HT-29 (cell line): ENCODE results near the gene PTPRU. TPM values are rescaled to one million over a fixed set of nuclear protein-coding genes. Genes with fewer than 3 reads are reported as not detected.

Experiments
- DNase-seq: peaks from one replicate; pipeline ENCODE4 v3.0.0-alpha.2; 2015; ENCODE audit warnings: low spot score
- total RNA-seq: library from RNA; depleted of rRNA; stranded (reverse); fragments of >200 nt; shearing (Covaris generic); gene quantifications from 2 replicates; pipeline ENCODE4 v1.2.3, GENCODE V29; 2014

Gene PTPRU
- total RNA-seq, 1 experiment from 2014 or later: 0.03 TPM

GRCh38 chr1:29266912-29267311 is 30.6 kb downstream of the PTPRU start:
- DNase-seq: no peak

- no peak for DNase-seq
Observed at GRCh38 chr1:29267321-29268070, 31.2 kb downstream of the PTPRU start.

DNA sequence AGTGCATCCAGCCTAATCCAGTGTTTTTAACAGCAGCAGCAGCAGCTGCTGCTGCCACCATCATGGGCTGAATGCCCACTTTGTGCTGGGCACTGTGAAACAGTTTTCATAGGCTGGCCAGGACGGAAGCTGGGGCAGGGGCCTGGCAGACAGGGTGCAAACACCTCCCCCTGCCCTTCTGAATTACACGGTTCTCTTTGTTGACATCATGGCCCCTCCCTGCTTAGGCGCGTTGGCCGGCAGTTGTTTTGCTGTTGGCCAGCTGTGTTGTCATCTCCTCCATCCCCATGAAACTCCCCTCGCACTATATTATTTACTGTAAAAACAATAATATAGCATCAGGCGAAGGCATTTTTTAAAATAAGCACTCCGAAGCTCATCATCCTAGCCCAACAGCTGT is 33.1 kb downstream of the PTPRU start:
- DNase-seq: no peak

DNA sequence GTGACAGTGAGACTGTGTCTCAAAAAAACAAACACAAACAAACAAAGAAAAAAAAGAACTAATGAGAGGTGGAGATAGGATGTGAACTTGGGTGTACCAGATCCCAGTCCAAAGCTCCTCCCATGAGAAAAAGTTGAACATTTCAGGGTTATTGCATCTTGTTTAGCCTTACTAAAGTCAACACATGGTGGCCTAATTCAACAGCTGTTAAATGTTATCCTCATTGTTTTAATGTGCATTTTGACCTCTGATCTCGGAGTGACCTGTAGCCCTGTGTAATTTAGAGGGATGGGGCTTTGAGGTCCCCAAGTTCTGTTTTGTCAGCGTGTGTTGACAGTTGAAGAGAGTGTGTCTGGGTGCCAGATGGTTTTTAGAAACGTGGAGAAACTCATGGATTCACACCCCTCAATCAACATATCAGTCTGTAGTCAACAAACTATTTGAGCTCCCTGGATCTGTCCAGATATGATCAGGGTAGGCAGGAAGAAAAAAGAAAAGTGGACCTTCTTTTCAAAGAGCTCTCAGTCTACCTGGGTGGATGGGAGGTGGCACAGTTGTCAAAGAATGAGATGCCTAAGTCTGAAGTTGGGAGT is 34.7 kb downstream of the PTPRU start:
- DNase-seq: no peak

DNA sequence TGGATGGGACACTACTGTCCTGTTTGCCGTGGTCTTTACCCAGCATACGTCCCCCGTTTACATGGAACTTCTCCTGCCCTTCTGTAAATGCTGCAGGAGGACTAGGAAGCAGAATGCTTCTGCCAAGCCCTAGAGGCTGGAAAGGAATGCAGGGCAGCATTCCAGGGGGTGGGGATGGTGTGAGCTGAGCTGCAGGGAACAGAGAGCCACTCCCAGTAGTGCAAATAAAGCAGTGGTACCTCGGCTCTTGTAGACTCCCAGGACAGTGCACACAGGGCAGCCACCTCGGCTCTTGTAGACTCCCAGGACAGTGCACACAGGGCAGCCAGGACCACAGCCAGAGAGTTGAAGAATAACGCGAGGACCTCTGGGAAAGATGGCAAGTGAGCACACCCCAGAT is 35.4 kb downstream of the PTPRU start:
- peak; percentile 54 for DNase-seq

- DNase-seq: no peak
Observed at GRCh38 chr1:29272147-29272907, 36.0 kb downstream of the PTPRU start.

GRCh38 chr1:29275435-29275834 is 39.1 kb downstream of the PTPRU start:
- no peak for DNase-seq

- no peak for DNase-seq
Observed at GRCh38 chr1:29278124-29278523, 41.8 kb downstream of the PTPRU start.

DNA sequence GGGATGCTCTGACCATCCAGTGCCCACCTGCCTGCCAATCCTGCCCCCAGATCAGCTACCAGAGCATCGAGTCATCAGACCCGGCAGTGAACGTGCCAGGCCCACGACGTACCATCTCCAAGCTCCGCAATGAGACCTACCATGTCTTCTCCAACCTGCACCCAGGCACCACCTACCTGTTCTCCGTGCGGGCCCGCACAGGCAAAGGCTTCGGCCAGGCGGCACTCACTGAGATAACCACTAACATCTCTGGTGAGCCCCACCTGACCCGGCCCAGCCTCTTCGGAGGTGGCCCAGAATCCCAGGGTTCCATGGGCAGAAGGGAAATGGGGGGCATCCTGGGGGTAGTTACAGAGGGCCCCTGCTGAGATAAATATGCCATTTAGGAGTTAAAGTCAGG is 43.1 kb downstream of the PTPRU start:
- no peak for DNase-seq

GRCh38 chr1:29279951-29280391 is 43.6 kb downstream of the PTPRU start:
- no peak for DNase-seq

DNA sequence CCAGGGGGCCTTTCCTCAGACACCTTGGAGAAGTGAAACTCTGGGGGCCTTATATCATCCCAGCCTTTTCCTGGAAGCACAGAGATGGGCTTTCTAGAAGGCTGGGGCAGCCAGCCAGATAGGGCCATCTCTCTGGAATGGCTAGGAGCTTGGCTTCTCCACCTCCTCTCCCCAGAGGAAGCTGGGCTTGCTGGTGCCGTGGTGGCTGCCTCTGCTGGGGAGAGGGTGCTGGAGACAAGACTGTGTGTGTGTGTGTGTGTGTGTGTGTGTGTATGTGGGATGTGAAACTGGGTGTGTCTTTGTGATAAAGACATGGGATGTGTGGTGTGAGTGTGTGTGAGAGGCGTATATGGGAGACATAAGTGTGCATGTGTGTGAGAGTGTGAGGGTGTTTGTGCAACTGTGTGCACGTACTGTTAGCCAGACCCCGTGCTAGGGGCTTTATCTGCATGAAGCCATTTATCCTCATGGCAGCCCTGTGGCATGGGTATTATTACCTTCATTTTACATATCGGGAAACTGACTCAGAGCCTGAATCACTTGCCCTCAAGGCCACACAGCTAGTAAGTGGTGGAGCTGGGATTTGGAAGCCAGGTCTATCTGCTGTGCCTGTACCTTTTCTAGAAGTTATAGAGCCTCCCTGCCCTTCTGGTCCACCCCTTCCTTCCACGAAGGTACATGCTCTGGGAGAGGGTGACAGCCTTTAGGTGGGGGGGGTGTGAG is 44.2 kb downstream of the PTPRU start:
- DNase-seq: no peak

DNA sequence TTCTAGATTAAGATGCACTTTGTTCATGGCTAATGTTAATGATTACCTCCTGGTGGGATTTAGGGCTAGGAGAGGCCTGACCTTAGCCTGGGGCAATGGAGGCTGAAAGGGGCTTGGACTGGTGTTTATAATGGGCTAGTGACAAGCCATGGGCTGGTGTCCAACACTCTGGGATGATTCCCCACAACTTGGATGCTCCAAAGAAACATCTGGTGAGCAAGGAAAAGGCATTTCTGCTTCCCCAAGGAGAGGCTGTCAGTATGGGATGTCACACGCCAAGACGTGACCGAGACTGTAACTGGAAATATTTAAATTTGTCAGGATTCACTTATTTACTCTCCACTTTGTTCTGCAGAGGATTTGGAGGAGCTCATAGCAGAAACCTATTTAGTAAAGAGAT is 45.2 kb downstream of the PTPRU start:
- no peak for DNase-seq

DNA sequence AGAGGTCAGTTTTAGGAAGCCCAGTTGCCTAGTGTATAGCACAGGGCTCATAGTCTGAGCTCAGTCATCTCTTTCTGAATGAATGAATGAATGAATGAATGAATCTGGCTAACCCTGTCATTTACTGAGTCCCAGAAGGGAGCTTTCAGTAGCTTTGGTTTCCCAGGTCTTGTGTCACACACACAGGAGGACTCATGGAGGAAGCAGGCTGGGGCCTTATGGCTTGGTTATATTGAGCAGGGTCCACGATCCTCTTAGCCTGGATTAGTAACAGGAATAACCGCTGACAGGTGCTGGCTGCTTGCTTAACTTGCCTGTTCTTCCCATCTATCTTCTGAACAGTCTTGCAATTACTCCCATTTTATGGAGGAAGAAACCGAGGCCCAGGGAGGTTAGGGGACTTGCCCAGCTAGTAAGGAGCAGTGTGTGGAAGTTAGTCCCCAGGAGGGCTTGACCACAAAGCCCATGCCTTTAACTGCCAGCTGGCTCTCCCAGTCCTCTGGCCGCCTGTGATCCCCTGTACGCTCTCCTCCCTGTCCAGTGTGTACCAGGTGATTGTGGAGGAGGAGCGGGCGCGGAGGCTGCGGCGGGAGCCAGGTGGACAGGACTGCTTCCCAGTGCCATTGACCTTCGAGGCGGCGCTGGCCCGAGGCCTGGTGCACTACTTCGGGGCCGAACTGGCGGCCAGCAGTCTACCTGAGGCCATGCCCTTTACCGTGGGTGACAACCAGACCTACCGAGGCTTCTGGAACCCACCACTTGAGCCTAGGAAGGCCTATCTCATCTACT is 46.0 kb downstream of the PTPRU start:
- DNase-seq: no peak

- DNase-seq: peak; percentile 59
Observed at GRCh38 chr1:29282924-29283803, 46.8 kb downstream of the PTPRU start.

DNA sequence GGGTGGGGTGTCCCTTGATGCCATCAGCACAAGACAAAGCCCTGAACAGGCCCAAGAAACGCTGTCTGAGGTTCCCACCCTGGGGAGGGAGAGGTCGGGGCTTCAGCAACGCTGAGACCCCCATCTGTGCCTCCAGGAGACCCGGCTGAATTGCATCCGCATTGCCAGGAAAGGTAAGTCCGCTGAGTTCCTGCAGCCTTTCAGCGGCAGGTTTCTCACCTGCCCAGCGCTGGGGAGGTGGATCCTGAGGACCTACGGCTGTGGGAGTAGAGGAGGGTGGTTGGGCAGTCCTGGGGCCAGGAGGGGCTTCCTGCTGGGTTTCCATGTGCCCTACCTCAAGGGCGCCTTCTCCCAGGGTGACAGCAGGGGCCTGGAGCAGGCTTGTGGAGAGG is 47.5 kb downstream of the PTPRU start:
- DNase-seq: no peak

DNA sequence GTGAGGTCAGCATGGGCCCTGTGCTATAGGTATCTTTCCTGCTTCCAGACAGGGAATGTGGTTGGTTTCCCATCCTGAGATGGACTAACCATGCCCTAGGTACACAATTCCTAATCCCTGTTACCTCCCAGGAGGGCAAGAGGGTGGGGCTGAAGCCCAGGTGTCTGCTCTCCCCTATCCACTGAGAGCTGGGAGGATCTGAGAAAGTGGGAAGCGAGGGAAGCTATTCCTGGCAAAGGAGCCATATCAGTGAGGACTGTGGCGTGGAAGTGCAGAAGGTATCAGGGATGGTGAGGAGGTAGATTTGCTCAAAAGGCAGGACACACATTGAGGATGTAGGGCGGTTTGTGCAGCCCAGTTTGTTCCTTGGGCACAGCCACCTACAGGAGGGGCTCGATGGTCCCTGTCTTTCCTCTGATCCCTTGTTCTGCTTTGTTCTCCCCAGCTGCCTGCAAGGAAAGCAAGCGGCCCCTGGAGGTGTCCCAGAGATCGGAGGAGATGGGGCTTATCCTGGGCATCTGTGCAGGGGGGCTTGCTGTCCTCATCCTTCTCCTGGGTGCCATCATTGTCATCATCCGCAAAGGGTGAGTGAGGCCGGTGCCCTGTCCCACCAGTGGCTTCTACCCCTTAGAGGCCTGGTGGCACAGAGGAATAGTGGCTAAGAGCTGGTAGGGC is 48.1 kb downstream of the PTPRU start:
- DNase-seq: no peak

GRCh38 chr1:29284961-29285560 is 48.7 kb downstream of the PTPRU start:
- DNase-seq: no peak

DNA sequence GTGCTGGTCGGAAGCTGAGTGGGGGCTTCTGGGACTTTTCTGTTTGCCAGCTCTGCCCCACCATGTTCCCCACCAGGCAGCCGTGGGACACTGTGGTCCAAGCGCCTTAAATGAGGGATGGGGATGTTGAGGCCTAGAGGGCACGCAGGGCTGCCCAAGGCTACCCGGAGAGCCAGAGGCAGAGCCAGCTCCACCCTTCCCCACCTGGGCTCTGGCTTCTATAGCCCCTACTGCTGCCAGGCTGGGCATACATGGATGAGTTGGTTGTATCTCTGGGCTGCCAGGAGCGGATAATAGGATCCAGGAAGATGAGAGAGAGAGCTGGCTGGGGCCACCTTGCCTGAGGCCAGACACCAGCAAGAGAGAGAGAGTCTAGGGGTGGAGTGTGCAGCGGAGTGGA is 49.4 kb downstream of the PTPRU start:
- no peak for DNase-seq

DNA sequence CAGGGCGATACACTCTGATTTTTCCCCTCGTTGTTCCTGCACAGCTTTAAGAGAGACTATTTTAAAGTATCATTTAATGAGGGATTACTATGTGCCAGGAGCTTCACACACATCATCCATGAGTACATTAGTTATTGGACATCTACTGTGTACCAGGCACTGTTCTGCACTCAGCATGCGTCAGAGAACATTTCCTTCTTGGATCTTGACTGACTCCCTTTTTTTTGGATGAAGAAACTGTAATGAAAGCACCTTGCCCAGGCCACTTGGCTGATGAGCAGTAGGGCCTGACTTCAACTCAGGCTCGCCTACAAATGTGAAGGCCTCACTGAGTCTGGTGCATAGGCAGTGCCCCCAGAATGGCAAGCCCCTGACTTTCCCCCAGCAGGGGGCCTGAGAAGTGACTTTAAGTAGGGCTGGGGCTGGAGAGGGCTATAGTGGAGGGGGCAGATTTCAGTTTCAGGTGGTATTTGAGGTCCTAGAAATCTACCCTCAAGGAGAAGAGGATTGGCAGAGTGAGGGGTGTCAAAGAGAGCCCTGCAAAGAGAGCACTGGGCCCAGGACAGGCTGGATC is 50.0 kb downstream of the PTPRU start:
- DNase-seq: no peak
